SU-DHL-6 (cell line): ENCODE results near the gene ZNF3.

ENCODE experiments used
- H2AFZ ChIP-seq: fragments of 200-600 bp; sonication (generic); 2 replicates; pipeline ENCODE4 v1.6.1; 2014; ENCODE audit warnings: low read depth, mild to moderate bottlenecking, moderate library complexity, mixed read lengths, antibody characterized with exemption, low read length; ENCODE audit not compliant: severe bottlenecking
- H3F3A ChIP-seq: fragments of 200-600 bp; shearing (Covaris generic); 2 replicates; pipeline ENCODE4 v1.6.0; 2016; ENCODE audit warnings: antibody characterized with exemption, mild to moderate bottlenecking; ENCODE audit not compliant: insufficient read depth
- H3K27ac ChIP-seq: fragments of 200-600 bp; sonication (generic); 2 replicates; pipeline ENCODE4 v1.5.1; 2016; ENCODE audit warnings: low read depth, mild to moderate bottlenecking, low read length, moderate library complexity, mixed read lengths
- H3K27me3 ChIP-seq: fragments of 200-600 bp; sonication (generic), shearing (Covaris generic); 2 replicates; pipeline ENCODE4 v1.6.0; 2014; ENCODE audit warnings: mild to moderate bottlenecking, low read length
- H3K36me3 ChIP-seq: fragments of 200-600 bp; sonication (generic); 2 replicates; pipeline ENCODE4 v1.6.1; 2014; ENCODE audit warnings: mild to moderate bottlenecking, low read length, mixed read lengths
- H3K4me2 ChIP-seq: fragments of 300-600, 200-600 bp; shearing (Covaris generic), sonication (generic); 2 replicates; pipeline ENCODE4 v1.6.0; 2014; ENCODE audit warnings: low read length, low read depth, mild to moderate bottlenecking; ENCODE audit not compliant: poor library complexity, severe bottlenecking
- H3K4me3 ChIP-seq: fragments of 200-600 bp; sonication (generic); 2 replicates; pipeline ENCODE4 v1.5.1; 2014; ENCODE audit warnings: antibody characterized with exemption, low read length, mild to moderate bottlenecking, mixed read lengths; ENCODE audit not compliant: insufficient read depth, poor library complexity, severe bottlenecking
- H3K79me2 ChIP-seq: fragments of 200-600 bp; sonication (generic); 2 replicates; pipeline ENCODE4 v1.6.1; 2014; ENCODE audit warnings: mild to moderate bottlenecking, low read length, moderate library complexity; ENCODE audit not compliant: insufficient read depth
- H3K9ac ChIP-seq: fragments of 200-600 bp; sonication (generic); 2 replicates; pipeline ENCODE4 v1.7.0; 2014; ENCODE audit warnings: mild to moderate bottlenecking, low read length
- H3K9me2 ChIP-seq: fragments of 200-600 bp; sonication (generic); replicated peaks from 2 replicates; pipeline ENCODE4 v1.6.1; 2014; ENCODE audit warnings: low read length; ENCODE audit not compliant: insufficient read depth
- H3K9me3 ChIP-seq: fragments of 200-600 bp; sonication (generic); 2 replicates; pipeline ENCODE4 v1.6.1; 2014; ENCODE audit warnings: low read length, mixed read lengths; ENCODE audit not compliant: insufficient read depth
- H4K20me1 ChIP-seq: fragments of 200-600 bp; sonication (generic); 2 replicates; pipeline ENCODE4 v1.6.1; 2014; ENCODE audit warnings: low read depth, mild to moderate bottlenecking, antibody characterized with exemption, low read length, moderate library complexity, mixed read lengths
- CTCF ChIP-seq: fragments of 200-600 bp; sonication (generic); IDR thresholded peaks from one replicate; pipeline ENCODE4 v1.5.1; 2017; ENCODE audit warnings: antibody characterized with exemption, mild to moderate bottlenecking, low read length, moderate library complexity; ENCODE audit not compliant: insufficient read depth, poor library complexity, severe bottlenecking
- EZH2phosphoT487 ChIP-seq: fragments of 200-600 bp; sonication (generic), shearing (Covaris generic); conservative IDR thresholded peaks from 2 replicates; pipeline ENCODE4 v1.6.1; 2018; ENCODE audit warnings: mild to moderate bottlenecking, antibody characterized with exemption, low read length, moderate library complexity, mixed read lengths

Gene ZNF3

DNA sequence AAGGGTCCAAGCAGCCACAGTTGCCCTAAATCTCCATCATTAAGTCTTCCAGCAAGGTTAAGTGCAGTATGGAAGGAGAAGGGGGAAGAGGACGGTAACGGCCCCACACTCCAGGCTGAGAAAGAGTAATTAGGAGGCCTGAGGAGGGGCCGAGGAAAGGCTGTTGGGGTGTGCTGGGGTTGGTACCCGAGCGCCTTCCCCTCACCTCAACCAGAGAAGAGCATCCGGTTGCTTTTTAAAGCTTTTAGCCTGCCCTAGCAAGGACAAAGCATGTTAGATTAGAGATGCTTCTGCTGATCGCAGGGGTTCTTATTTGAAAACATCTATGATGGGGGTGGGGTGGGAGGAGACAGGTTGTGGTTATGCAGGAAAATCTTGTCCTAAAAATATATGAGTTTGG, 40.9 kb downstream of the ZNF3 start:
- Histone ChIP-seq H3K4me2 (no peak overlapping the region), H3K4me3 (no peak overlapping the region), H3K9me2 (no peaks in the 10 kb centered on the region), H3K36me3 (no peaks in the 10 kb centered on the region), H3K27me3 (no peaks in the 10 kb centered on the region), H3F3A (peaks cover 12% of the 10 kb centered on the region; the same call in 1 of the 2 replicates), H3K79me2 (no peaks in the 10 kb centered on the region), H3K9me3 (no peaks in the 10 kb centered on the region), H3K27ac (no peak overlapping the region), H4K20me1 (no peaks in the 10 kb centered on the region), H2AFZ (no peak overlapping the region), H3K9ac (no peak overlapping the region)
- TF ChIP-seq CTCF, result no peak
- TF ChIP-seq EZH2phosphoT487, result no peak

- Histone ChIP-seq H3K27ac (no peak overlapping the region), H3K4me2 (no peak overlapping the region), H3K9me3 (no peaks in the 10 kb centered on the region), H2AFZ (no peak overlapping the region), H3K27me3 (no peaks in the 10 kb centered on the region), H3K79me2 (no peaks in the 10 kb centered on the region), H3F3A (peaks cover 12% of the 10 kb centered on the region; the same call in 1 of the 2 replicates), H3K9me2 (no peaks in the 10 kb centered on the region), H3K4me3 (no peak overlapping the region), H4K20me1 (no peaks in the 10 kb centered on the region), H3K9ac (no peak overlapping the region), H3K36me3 (no peaks in the 10 kb centered on the region; the same call in 1 of the 2 replicates)
- no peak for TF ChIP-seq EZH2phosphoT487
- no peak for TF ChIP-seq CTCF
Observed at GRCh38 chr7:100038326-100038725, 43.2 kb downstream of the ZNF3 start.

DNA sequence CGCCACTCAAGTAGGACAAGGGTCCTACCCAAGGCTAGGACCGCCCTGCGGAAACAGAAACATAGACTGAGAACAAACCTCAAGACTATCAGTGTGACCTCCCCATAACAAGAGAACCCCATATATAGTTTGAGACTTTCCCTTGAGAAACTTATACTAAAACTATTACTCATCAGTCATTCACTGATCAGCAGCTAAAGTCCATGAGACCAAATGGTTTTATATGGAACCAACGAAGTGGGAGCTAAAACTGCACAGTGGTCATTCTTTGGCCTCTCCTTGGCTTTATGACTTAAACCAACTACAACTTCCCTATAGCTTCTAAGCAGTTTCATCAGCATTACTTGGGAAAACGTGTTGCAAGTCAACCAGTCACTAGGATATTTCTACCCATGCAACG, 45.6 kb downstream of the ZNF3 start:
- H4K20me1 ChIP-seq, result no peaks in the 10 kb centered on the region
- no peak overlapping the region for H3K9ac ChIP-seq
- TF ChIP-seq EZH2phosphoT487, result no peak
- no peak for TF ChIP-seq CTCF
- peaks cover 3% of the 10 kb centered on the region; the same call in 1 of the 2 replicates for H3F3A ChIP-seq
- no peaks in the 10 kb centered on the region for H3K27me3 ChIP-seq
- no peak overlapping the region for H3K4me3 ChIP-seq
- no peak overlapping the region for H3K27ac ChIP-seq
- H3K79me2 ChIP-seq, result no peaks in the 10 kb centered on the region
- H3K4me2 ChIP-seq, result no peak overlapping the region
- no peaks in the 10 kb centered on the region for H3K9me2 ChIP-seq
- no peaks in the 10 kb centered on the region; the same call in 1 of the 2 replicates for H3K36me3 ChIP-seq
- H2AFZ ChIP-seq, result no peak overlapping the region
- no peaks in the 10 kb centered on the region for H3K9me3 ChIP-seq
